Kidney epithelial cell (primary cell): ENCODE results near the gene AREL1. TPM values are rescaled to one million over a fixed set of nuclear protein-coding genes. Genes with fewer than 3 reads are reported as not detected.

Source experiments
- DNase-seq: peaks from one replicate; pipeline ENCODE4 v3.0.0-alpha.2; 2010; ENCODE audit warnings: low read depth
- H3K27me3 ChIP-seq: 2 replicates; pipeline ENCODE4 v1.6.0; 2011; ENCODE audit warnings: low read length; ENCODE audit not compliant: control insufficient read depth, insufficient read depth
- H3K36me3 ChIP-seq: 2 replicates; pipeline ENCODE4 v1.5.1; 2011; ENCODE audit warnings: low read length; ENCODE audit not compliant: control insufficient read depth, insufficient read depth
- H3K4me3 ChIP-seq: 2 replicates; pipeline ENCODE4 v1.5.1; 2011; ENCODE audit warnings: low read depth, mild to moderate bottlenecking, control low read depth, low read length
- CTCF ChIP-seq: IDR thresholded peaks from 2 replicates; pipeline ENCODE4 v1.5.1; 2011; ENCODE audit warnings: mild to moderate bottlenecking, moderate library complexity, low read length, control low read depth, inconsistent platforms; ENCODE audit not compliant: insufficient read depth, poor library complexity, severe bottlenecking
- total RNA-seq: library from RNA; depleted of rRNA; stranded (reverse); fragments of >200 nt; gene quantifications from 2 replicates; pipeline ENCODE4 v1.2.3, GENCODE V29; 2015

AREL1 gene
- total RNA-seq, 1 donor from 2014 or later, result 40.2 TPM

DNA sequence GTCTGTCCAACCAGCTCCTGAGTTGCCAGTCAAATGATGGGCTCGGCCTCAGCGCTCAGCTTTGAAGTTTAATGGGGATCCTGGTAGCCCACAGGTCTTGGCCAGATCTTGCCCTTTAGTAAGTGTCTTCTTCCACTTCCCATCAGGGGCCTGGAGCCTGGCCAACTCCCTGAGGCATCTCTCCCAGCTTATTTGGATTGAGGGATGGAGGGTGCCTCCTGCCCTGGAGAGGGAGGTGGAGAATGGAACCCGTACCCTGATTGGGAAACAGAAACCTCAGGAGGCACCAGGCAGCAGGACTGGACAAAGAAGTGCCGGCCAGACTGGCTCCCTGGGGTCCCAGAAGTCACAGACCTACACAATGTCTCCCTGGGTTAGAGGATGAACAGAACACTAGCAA is 60.3 kb downstream of the AREL1 start:
- no peaks in the 10 kb centered on the region for H3K36me3 ChIP-seq
- no peak for TF ChIP-seq CTCF
- no peak for DNase-seq
- H3K4me3 ChIP-seq, result no peak overlapping the region
- no peaks in the 10 kb centered on the region for H3K27me3 ChIP-seq

GRCh38 chr14:74650927-74651686 is 61.8 kb downstream of the AREL1 start:
- Histone ChIP-seq H3K4me3 (no peak overlapping the region), H3K27me3 (no peaks in the 10 kb centered on the region), H3K36me3 (no peaks in the 10 kb centered on the region)
- no peak for TF ChIP-seq CTCF
- DNase-seq, result no peak

DNA sequence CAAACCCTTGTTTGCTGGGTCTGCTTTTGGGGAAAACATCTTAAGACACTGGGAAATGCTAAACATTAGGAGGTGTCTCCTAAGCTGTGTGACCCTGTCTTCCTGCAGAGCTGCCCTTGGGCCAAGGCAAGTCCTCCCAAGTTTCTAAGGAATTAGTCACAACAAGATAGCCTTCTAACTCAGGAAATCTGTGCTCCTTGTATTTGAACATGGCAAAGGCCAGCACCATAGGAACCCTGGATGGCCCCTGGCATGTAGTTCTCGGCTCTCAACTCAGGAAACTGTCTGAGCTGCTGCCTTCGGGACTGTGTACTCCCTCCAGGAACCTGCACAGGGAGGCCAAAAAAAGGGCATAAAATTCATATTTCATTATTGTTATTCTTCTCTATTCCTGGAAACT is 63.2 kb downstream of the AREL1 start:
- DNase-seq, result no peak
- Histone ChIP-seq H3K27me3 (no peaks in the 10 kb centered on the region), H3K36me3 (no peaks in the 10 kb centered on the region), H3K4me3 (no peak overlapping the region)
- TF ChIP-seq CTCF, result no peak

DNA sequence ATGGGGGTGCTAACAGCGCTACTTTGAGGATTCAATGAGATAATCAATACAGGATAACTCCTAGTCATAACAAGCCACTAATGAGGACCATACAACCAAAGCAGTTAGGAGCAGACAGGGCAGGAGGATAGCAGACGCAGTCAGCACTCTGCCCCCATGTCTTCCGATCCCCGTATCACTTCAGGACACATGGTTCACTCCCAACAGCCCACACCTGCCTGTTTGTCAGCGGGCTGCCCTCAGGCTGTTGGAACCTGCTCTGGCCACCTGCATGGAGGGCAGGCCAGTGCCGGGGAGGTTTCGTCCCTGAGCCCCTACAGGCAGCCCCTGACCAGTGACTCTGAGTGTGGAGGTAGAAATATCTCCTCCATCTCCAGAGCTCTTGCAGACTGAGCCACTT is 63.7 kb downstream of the AREL1 start:
- no peak for TF ChIP-seq CTCF
- Histone ChIP-seq H3K36me3 (no peaks in the 10 kb centered on the region), H3K27me3 (no peaks in the 10 kb centered on the region), H3K4me3 (no peak overlapping the region)
- DNase-seq, result no peak

DNA sequence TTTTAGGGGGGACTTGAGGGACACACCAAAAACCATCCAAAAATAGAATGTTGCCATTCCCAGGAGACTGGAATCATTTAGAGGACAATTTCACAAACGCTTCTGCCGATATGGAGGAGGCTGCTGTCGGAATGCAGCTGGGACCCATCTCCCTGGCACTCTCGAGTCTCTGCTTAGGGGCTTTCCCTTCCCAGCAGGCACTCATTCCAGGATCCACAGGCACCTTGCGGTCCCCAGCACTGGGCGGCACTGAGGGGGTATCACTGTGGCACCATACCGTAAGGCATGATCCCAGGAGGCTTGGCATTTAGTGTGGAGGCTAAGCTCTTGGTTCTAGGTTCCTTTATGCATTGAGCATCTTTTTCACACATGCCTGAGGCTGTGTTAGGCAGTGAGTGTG is 64.3 kb downstream of the AREL1 start:
- Histone ChIP-seq H3K4me3 (no peak overlapping the region), H3K27me3 (no peaks in the 10 kb centered on the region), H3K36me3 (no peaks in the 10 kb centered on the region)
- TF ChIP-seq CTCF, result no peak
- DNase-seq, result no peak

GRCh38 chr14:74647678-74648461 is 65.0 kb downstream of the AREL1 start:
- Histone ChIP-seq H3K4me3 (no peak overlapping the region), H3K36me3 (no peaks in the 10 kb centered on the region), H3K27me3 (no peaks in the 10 kb centered on the region)
- no peak for DNase-seq
- no peak for TF ChIP-seq CTCF
